ENCODE data around the gene SEC14L3. TPM values are rescaled to one million over a fixed set of nuclear protein-coding genes. Genes with fewer than 3 reads are reported as not detected.

The SEC14L3 gene
- total and polyA plus RNA-seq, 2 donors (not counting 3 experiments of a cell fraction or from before 2014, with no cell fraction given) = not detected

- no peaks in the 10 kb centered on the region for H3K27me3 ChIP-seq (ENCODE audit: control insufficient read depth in 2 of 2, insufficient read depth in 2 of 2, low read length in 2 of 2)
- H3K4me2 ChIP-seq (ENCODE audit: insufficient read depth, low read length) = peak overlapping the region; percentile 8
- H3K4me1 ChIP-seq (ENCODE audit: control insufficient read depth, extremely low read depth, insufficient read depth, low read length) = peaks cover 37% of the 10 kb centered on the region
- no peaks in the 10 kb centered on the region for H3K9me1 ChIP-seq (replicated peaks; ENCODE audit: control insufficient read depth, extremely low read depth, insufficient read depth, low read length)
- ChIA-PET POLR2A (interaction anchor here (1.0 kb wide), 1 partner anchor 29 kb away, joined by 5 read pairs; the partner anchor contains the start of gene SEC14L2), CTCF (interaction anchor here (0.7 to 4.9 kb wide), 16 partner anchors 11 to 180 kb away, joined by 3 to 58 read pairs (median 6); partner anchors contain the start of genes RNF215 and SEC14L2)
- intact Hi-C loops (cut with micrococcal nuclease) = loop anchor here (1.0 to 10.0 kb wide), 7 partner anchors 29 to 1042 kb away; partner anchors contain the start of genes AP1B1, RNF215, SEC14L2 and TCN2
- H2AFZ ChIP-seq (ENCODE audit: low read depth, low read length) = peak overlapping the region; percentile 1
- H3K27ac ChIP-seq (ENCODE audit: insufficient read depth, low read depth, low read length) = peak overlapping the region; percentile 61
- H3K9me3 ChIP-seq (replicated peaks; ENCODE audit: control insufficient read depth, insufficient read depth, low read length) = no peaks in the 10 kb centered on the region
- peaks cover 2% of the 10 kb centered on the region for H3K79me2 ChIP-seq (ENCODE audit: control insufficient read depth, insufficient read depth, low read length)
- peak; percentile 90 for DNase-seq (ENCODE audit: low read depth, low spot score)
- TSS peak; percentile 0 for BruUV-seq (replicated peaks)
- H3K4me3 ChIP-seq (replicated peaks in 1 of 3; ENCODE audit: insufficient read depth in 1 of 3, low read depth in 1 of 3, low read length in 3 of 3) = peak overlapping the region in 2 of 3 experiments; percentile 37 to 64
- dilution Hi-C loops (cut with MboI; ENCODE audit: extremely low pct_ligation_motif_present, low sequenced_read_pairs) = no loop called here
- peak overlapping the region; percentile 66 for H3K9ac ChIP-seq (replicated peaks; ENCODE audit: extremely low read depth, insufficient read depth, low read length)
- H4K20me1 ChIP-seq (replicated peaks; ENCODE audit: control insufficient read depth, extremely low read depth, insufficient read depth, low read length) = no peaks in the 10 kb centered on the region
- peaks cover 0 to 7% of the 10 kb centered on the region in 2 experiments for H3K36me3 ChIP-seq (ENCODE audit: control insufficient read depth in 2 of 2, extremely low read depth in 1 of 2, insufficient read depth in 2 of 2, low read length in 2 of 2)
- TF ChIP-seq FOS (IDR thresholded peaks at IDR 0.05; ENCODE audit: borderline replicate concordance, insufficient read depth, low read length) (no peak), MYC (IDR thresholded peaks at IDR 0.05; ENCODE audit: low read depth, low read length) (no peak), CTCF (IDR thresholded peaks at IDR 0.05; ENCODE audit: extremely low read depth in 1 of 2, insufficient read depth in 1 of 2, low read depth in 1 of 2, low read length in 2 of 2) (peak; percentile 84 to 85), JUN (IDR thresholded peaks at IDR 0.05; ENCODE audit: borderline replicate concordance, insufficient read depth, insufficient read length, low read depth) (no peak), MAX (IDR thresholded peaks at IDR 0.05; ENCODE audit: insufficient read depth, insufficient read length) (no peak), POLR2AphosphoS5 (IDR thresholded peaks at IDR 0.05; ENCODE audit: insufficient read depth, low read depth, low read length) (peak; percentile 33), EZH2 (IDR thresholded peaks at IDR 0.05; ENCODE audit: borderline replicate concordance, low read depth, low read length, severe bottlenecking) (no peak)
- peak; percentile 91 for FAIRE-seq
Observed at GRCh38 chr22:30426388-30427353, 45.1 kb downstream of the SEC14L3 start.
